Activated CD8-positive, alpha-beta memory T cell treated with anti-CD3 and anti-CD28 coated beads for 1 hour (primary cell): ENCODE data around the gene RBM27.
"Not testable (repeated sequence)": the region's sequence is repeated elsewhere in the genome, so short reads cannot be mapped to it uniquely, and the experiment has no call there.

ENCODE experiments used
- DNase-seq, 2 donors: peaks; one replicate each; pipeline ENCODE4 v3.0.0-alpha.2; 2020; ENCODE audit warnings: low read depth in 1 of 2; ENCODE audit errors: extremely low read depth in 1 of 2

The RBM27 gene

DNA sequence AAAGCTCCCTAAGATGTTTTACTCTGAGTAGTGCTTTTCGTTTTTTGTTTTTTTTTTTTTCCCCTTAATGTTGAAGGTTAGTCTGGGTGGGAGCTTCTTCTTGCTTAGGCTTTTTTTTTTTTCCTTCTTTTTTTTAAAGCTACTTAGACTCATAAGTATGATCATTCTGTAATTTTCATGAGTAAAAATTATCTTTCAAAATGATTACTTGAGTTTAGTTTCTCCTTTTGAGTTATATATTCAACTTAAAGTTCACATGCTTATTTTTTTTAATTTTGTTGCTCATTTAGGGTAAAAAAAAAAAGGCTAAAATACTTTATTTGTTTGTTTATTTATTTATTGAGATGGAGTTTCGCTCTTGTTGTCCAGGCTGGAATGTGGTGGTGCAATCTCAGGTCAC, 2.9 kb downstream of the RBM27 start:
- no peak for DNase-seq

DNA sequence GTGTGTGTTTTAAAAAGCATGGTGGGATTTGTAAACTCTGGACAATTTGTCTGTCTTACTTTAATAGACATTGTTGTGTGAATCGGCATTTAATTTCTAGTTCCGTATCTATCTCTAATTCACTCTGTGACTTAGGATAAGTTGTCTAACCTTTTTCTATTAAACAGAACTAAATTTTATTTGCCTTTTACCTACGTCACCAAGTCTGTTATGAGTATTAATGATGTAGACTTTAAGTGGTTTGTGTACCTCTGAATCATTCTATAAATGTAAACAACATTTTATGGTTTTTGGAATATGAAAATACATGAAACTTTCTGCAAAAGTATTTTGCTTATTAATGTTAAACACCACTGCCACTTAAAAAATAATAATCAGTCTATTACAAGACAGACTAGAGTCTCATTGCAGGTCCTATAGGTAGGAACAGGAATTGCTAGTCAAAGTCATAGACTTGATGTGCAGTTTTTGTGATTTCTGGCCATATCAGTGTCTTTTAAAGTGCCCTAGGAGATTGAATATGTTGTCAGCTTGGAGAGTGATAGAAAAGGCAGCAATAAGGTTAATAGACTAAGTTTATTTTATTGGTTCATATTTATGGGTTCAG, 5.6 kb downstream of the RBM27 start:
- no peak for DNase-seq

DNA sequence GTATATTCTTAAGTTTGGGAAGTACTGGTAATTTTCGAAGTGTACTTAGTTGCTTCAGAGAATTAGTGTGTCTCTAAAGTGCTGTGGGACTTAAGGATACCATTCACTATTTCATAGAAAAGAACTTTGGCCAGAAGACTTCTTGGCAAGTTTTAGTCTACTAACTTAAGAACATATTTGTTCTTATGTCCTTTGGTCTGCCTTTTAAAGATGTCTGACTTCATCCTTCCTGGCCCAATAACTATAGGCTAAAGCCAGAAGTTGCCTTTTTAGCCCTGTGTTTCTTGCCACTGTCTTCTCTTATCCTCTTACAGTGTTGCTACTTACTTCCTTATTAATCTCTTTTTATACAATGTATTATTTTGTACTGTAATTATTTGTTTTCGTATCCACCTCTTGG, 6.3 kb downstream of the RBM27 start:
- no peak for DNase-seq

DNA sequence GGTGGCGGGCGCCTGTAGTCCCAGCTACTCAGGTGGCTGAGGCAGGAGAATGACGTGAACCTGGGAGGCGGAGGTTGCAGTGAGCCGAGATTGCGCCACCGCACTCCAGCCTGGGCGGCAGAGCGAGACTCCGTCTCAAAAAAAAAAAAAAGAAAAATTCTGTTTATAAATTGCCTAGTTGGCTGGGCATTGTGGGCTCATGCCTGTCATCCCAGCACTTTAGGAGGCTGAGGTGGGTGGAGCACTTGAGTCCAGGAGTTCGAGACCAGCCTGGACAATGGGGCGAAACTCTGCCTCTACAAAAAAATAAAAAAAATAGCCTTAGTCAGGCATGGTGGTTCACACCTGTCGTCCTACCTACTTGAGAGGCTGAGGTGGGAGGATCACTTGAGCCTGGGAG, 7.4 kb downstream of the RBM27 start:
- DNase-seq, result not testable (repeated sequence)

DNA sequence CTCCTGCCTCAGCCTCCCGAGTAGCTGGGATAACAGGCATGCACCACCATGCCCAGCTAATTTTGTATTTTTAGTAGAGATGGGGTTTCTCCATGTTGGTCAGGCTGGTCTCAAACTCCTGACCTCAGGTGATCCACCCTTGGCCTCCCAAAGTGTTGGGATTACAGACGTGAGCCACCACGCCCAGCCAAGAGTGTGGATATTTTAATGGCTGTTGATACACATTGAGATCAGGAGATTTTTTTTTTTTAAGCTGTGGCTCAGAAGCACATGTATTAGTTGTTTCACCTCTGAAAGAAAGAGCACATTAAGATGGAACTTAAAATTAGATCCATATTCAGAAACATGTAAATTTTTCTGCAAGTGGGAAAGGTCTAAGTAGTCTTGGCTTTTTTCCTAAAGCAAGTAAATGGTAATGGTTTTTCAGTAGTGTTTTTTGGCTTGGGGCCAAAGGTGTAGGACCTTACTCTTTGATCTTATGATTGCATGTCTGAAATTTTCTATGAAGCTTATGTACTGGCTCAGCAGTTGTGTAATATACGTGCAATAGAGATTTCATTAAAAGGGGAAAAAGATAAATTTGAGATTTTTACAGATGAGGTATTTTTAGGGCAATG, 9.9 kb downstream of the RBM27 start:
- DNase-seq, result no peak

DNA sequence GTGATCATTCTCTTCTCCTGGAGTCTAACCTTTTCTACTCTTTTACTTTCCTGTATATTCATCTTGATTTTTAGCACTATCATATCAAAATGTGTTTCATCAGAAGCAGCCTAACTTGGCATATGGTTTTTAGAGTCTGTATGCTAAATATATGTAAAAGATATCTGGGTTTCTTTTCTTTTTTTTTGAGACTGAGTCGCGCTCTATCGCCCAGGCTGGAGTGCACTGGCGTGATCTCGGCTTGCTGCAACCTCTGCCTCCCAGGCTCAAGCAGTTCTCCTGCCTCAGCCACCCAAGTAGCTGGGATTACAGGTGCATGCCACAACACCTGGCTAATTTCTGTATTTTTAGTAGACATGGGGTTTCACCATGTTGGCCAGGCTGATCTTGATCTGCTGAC, 11.5 kb downstream of the RBM27 start:
- DNase-seq, result not testable (repeated sequence)

DNA sequence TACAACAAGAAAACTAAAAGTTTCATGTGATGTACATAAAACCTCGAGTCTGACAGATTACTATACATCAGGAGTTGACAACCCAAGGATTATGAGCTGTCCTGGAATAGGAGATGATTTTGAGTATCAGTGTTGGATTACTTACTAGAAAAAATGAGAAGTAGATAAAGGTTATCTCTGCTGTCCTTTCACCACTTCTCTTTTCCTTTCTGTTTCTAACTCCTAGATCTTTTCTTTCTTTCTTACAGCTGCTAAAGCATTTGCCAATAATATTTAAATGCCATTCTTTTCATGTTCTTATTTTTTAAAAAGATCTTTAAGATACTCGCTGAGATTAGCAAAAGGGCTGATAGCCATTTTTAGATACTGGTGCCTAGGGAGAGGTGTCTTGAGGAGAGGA, 14.8 kb downstream of the RBM27 start:
- no peak for DNase-seq

DNA sequence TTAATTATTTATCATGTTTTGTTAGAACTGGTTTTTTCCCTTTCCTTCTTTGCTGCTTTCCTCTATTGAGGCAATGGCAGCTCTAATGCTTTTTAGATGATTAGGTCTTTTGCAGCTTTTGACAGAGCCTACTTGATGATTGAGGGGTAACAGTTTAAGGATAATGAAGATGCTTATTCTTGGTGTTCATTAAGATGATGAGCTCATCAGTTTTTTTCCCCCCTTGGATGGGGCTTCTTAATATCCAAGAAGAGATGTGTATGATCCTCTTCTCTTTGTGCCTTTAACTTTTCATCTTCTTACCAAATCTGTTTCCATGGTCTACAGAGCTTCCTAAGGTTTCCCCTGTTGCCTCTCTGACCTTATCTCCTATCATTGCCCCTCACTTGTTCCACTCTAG, 15.8 kb downstream of the RBM27 start:
- DNase-seq, result no peak

DNA sequence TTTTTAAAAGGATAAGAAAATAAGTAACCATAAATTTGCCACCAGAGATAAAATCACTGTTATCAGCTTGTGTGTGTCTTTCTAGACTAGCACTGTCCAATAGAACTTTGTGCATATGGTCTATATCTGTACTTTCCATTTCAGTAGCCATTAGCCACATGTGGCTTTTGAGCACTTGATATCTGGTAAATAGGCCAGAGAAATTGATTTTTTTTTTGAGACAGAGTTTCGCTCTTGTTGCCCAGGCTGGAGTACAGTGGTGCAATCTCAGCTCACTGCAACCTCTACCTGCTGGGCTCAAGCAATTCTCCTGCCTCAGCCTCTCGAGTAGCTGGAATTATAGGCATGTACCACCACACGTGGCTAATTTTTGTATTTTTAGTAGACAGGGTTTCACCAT, 17.8 kb downstream of the RBM27 start:
- no peak for DNase-seq

DNA sequence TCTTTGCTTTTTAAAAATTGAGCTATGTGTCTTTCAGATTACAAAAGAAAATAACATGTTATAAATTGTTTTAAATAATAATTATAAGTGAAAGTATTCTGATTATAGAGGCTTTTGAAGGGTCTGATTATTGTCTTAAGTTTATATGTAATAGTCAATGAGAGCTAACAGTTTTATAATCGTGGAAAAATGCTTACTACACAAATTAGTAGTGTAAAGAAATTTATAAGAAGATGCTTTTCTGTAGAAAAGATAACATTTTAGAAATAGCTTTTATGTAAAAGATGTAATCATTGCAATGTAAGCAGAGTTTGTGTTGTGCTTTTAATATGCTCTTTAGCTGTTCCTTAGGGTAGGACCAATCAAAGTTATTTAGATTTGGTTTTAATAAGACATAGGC, 18.6 kb downstream of the RBM27 start:
- DNase-seq, result no peak

DNA sequence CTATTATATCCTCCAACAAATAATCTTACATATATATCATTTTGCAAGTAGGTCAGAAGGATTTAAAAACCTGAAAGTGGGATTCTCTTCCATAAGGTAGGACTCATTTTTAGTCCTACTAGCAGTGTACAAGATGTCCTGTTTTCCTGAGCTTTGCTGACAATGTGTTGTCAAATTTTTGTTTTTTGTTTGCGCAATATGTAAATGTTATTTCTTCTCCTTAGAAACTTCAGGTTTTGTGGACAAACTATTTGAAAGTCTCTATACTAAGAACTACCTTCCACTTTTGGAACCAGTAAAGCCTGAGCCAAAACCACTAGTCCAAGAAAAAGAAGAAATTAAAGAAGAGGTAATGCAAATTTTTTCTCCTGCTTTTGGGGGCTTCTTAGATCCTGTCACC, 19.8 kb downstream of the RBM27 start:
- DNase-seq, result no peak

DNA sequence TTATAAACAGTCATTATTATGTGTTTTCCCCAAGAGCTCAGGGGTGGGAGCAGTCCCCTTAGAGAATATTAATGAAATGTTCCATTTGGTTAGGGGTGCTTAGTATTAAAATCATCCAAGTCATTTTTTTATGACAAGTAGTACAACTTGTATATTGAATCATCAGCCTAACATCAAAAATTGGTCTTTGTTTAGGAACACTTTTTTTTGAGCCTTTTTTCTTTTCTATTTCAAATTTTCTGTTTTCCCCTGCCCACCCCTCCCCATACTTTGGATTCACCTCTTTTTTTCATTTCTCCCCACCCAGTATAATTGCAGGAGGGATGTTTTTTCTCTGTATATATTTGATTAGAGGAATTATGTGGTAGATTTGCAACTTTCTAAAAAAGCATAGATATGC, 25.8 kb downstream of the RBM27 start:
- DNase-seq, result no peak

DNA sequence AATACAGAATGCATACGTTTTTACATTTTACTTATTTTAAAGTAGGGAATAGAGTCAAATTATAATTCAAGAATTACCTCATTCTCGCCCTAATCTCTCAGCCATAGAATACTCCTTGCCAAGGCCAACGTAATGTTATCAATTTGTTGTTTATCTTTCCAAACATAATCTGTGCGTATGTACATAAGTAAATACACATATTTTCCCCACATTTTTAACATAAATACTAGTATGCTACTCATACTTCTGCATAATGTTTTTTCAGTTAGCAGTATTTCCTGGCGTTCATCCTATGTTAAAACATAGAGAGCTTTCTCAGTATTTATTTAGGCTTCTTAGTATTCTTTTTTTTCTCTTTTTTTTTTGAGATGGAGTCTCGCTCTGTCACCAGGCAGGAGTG, 28.8 kb downstream of the RBM27 start:
- no peak for DNase-seq

DNA sequence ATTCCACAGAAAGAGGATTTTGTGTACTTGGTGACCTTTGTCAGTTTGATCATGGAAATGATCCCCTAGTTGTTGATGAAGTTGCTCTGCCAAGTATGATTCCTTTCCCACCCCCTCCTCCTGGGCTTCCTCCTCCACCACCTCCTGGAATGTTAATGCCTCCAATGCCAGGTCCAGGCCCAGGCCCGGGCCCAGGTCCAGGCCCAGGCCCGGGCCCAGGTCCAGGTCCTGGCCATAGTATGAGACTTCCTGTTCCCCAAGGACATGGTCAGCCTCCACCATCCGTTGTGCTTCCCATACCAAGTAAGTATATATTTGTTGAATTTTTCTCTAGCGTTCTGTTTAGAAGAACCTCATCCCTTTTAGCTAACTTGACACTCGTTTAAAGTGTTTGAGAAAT, 30.0 kb downstream of the RBM27 start:
- no peak for DNase-seq

DNA sequence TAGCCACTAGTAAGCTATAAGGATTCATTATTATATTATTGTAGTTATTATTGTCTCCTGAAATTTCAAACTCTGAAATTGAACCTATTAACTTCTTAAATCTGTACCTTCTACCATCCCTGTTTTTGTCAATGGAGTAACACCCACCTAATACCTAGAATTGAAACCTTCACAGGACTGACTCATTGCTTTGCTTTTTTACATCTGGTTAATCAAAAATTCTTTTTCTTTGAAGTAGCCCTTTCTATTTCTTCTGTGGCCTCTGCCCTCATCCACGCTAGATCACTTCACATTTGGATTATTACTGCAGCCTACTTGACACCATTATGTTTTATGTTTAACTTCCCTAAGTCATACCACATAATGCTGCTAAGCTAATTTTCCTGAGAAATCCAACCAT, 35.6 kb downstream of the RBM27 start:
- DNase-seq, result no peak

DNA sequence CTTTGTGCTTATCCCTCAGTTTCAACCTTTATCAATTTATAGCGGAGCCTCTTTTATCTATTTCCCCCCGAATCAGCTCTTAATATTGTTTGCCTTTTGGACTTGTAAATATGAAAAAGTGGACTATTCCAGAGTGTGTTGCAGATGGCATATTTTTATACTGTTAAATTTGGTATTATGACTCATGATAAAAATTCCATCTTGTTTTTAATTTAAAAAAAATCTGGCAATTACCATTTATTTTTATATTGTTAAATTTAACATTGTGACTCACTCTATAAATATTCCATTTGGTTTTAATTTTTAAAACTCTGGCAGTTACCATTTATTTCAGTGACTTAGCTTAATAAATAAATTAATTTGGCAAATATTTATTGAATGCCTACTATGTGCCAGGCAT, 37.5 kb downstream of the RBM27 start:
- DNase-seq, result no peak

DNA sequence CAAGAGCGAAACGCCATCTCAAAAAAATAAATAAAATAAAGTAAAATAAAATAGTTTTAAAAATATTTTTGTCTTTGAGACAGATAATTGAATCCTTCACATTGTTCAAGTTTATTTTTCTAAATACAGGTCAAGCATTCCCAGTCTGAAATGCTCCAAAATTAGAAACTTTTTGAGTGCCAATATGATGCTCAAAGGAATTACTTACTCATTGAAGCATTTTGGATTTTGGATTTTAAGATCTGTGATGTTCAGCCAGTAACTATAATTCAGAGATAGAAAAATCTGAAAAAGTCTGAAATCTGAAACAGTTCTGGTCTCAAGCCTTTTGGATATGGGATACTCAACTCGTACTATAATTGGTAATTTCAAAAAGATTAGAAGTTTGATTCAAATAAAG, 39.8 kb downstream of the RBM27 start:
- DNase-seq, result no peak

DNA sequence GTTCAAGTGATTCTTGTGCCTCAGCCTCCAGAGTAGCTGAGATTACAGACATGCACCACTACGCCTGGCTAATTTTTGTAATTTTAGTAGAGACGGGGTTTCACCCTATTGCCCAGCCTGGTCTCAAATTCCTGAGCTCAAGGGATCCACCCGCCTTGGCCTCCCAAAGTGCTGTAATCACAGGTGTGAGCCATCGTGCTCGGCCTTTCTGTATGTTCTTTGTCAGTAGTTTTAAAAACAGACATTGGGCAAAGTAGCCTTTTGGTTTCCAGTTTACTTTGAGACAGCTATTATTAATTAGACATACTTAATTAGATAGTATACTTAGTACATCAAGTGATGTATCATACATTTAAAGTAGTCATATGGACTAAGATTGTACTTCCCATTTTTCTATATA, 45.2 kb downstream of the RBM27 start:
- DNase-seq, result no peak

DNA sequence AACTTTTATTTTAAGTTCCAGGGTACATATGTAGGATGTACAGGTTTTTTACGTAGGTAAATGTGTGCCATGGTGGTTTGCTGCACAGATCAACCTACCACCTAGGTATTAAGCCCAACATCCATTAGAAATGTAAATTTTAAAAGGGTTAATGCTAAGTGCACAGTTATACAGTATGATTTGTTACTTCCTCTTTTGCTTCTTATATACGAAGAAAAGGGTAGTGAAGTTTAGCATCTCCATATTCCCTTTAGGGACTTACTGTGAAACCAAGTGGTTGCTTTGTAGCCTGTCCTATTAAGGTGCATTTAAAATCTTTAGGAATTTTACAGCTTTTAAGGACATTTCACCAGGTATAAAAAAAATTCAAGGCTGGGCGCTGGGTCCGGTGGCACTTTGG, 46.4 kb downstream of the RBM27 start:
- no peak for DNase-seq
